Tibial nerve (tissue), 4 donors: ENCODE results near the gene APOBEC2. TPM values are rescaled to one million over a fixed set of nuclear protein-coding genes. Genes with fewer than 3 reads are reported as not detected.

Experiments
- DNase-seq, 2 donors: peaks; one replicate each; pipeline ENCODE4 v3.0.0-alpha.2; 2019; ENCODE audit warnings: low spot score in 2 of 2
- H3K27ac ChIP-seq, 4 donors: fragments of 200-600 bp; sonication (generic) in 3 of 4; one replicate each; pipeline ENCODE4 v1.5.1; 2017 to 2019; ENCODE audit warnings: mild to moderate bottlenecking in 1 of 4
- H3K27me3 ChIP-seq, 2 donors: fragments of 200-600 bp; sonication (generic) in 1 of 2; one replicate each; pipeline versions ENCODE4 v1.5.1 to v1.6.0; 2017 to 2019
- H3K36me3 ChIP-seq, 3 donors: fragments of 200-600 bp; sonication (generic); one replicate each; pipeline ENCODE4 v1.5.1; 2018 to 2019
- H3K4me1 ChIP-seq, 4 donors: fragments of 200-600 bp; sonication (generic) in 3 of 4; one replicate each; pipeline ENCODE4 v1.5.1; 2017 to 2019
- H3K4me3 ChIP-seq, 4 donors: fragments of 200-600 bp; sonication (generic) in 3 of 4; one replicate each; pipeline ENCODE4 v1.5.1; 2017 to 2019; ENCODE audit warnings: mild to moderate bottlenecking in 1 of 4, moderate library complexity in 1 of 4
- H3K9me3 ChIP-seq, 4 donors: fragments of 200-600 bp; sonication (generic) in 3 of 4; one replicate each; pipeline ENCODE4 v1.5.1; 2017 to 2019
- CTCF ChIP-seq, 5 experiments: fragments of 200-600 bp in 3 of 5; fragments of 450-650 bp in 2 of 5; sonication (generic) in 3 of 5; IDR thresholded peaks; one replicate each; pipeline ENCODE4 v1.5.1; 2016 to 2019; ENCODE audit warnings: antibody characterized with exemption in 5 of 5, mild to moderate bottlenecking in 3 of 5, moderate library complexity in 2 of 5
- EP300 ChIP-seq, 2 donors: sonication (generic); formaldehyde crosslinking; IDR thresholded peaks; one replicate each; pipeline ENCODE4 v1.6.1; 2017; ENCODE audit warnings: antibody characterized with exemption in 2 of 2, mild to moderate bottlenecking in 1 of 2
- POLR2A ChIP-seq, 2 donors: fragments of 450-650 bp; IDR thresholded peaks; one replicate each; pipeline ENCODE4 v1.6.1; 2017; ENCODE audit warnings: antibody characterized with exemption in 2 of 2, mild to moderate bottlenecking in 2 of 2, moderate library complexity in 2 of 2
- WGBS, 2 donors: methylation state at CpG; one replicate each; pipeline ENCODE4 v1.1.5; 2018; 5-methylcytosine and 5-hydroxymethylcytosine counted together
- total RNA-seq, 4 donors: library from RNA; depleted of rRNA; stranded (reverse); fragments of >200 nt; gene quantifications; one replicate each; pipeline ENCODE4 v1.1.0, GENCODE V29; 2016

APOBEC2 gene
- total RNA-seq, 4 donors from 2014 or later = not detected

GRCh38 chr6:41023114-41023513 lies 29.9 kb upstream of the APOBEC2 start:
- Histone ChIP-seq H3K27ac (no peak overlapping the region), H3K9me3 (peaks cover 0 to 3% (median 0%) of the 10 kb centered on the region in 4 donors), H3K4me1 (peaks cover 0 to 11% (median 8%) of the 10 kb centered on the region in 4 donors), H3K4me3 (no peak overlapping the region), H3K36me3 (no peaks in the 10 kb centered on the region), H3K27me3 (no peaks in the 10 kb centered on the region)
- DNase-seq = no peak
- TF ChIP-seq EP300 (IDR thresholded peaks at IDR 0.05) (no peak), POLR2A (IDR thresholded peaks at IDR 0.05) (no peak), CTCF (IDR thresholded peaks at IDR 0.05) (no peak)
- 95% methylated on average over 3 of the region's 3 CpGs for WGBS, 2 donors

- no peak for TF ChIP-seq EP300 (IDR thresholded peaks at IDR 0.05)
- TF ChIP-seq POLR2A (IDR thresholded peaks at IDR 0.05) = no peak
- Histone ChIP-seq H3K27ac (no peak overlapping the region), H3K9me3 (no peaks in the 10 kb centered on the region), H3K4me3 (no peak overlapping the region), H3K27me3 (no peaks in the 10 kb centered on the region), H3K36me3 (no peaks in the 10 kb centered on the region), H3K4me1 (peaks cover 0 to 21% (median 14%) of the 10 kb centered on the region in 4 donors)
- DNase-seq = no peak
- WGBS, 2 donors = 71 to 79% methylated on average over 3 of the region's 3 CpGs
Observed at GRCh38 chr6:41025966-41026530, 27.0 kb upstream of the APOBEC2 start.

GRCh38 chr6:41027241-41027640 lies 25.8 kb upstream of the APOBEC2 start:
- no peak for DNase-seq
- H3K4me3 ChIP-seq = peak overlapping the region in 3 of 4 donors; percentile 15 to 62 (median 51)
- no peaks in the 10 kb centered on the region for H3K9me3 ChIP-seq
- H3K4me1 ChIP-seq = peaks cover 0 to 21% (median 14%) of the 10 kb centered on the region in 4 donors
- peak overlapping the region in 3 of 4 donors; percentile 45 to 85 (median 57) for H3K27ac ChIP-seq
- 35 to 47% methylated on average over 4 of the region's 4 CpGs for WGBS, 2 donors
- no peaks in the 10 kb centered on the region for H3K36me3 ChIP-seq
- no peak for TF ChIP-seq POLR2A (IDR thresholded peaks at IDR 0.05)
- no peak for TF ChIP-seq CTCF (IDR thresholded peaks at IDR 0.05)
- no peak for TF ChIP-seq EP300 (IDR thresholded peaks at IDR 0.05)
- no peaks in the 10 kb centered on the region for H3K27me3 ChIP-seq

GRCh38 chr6:41027799-41028560 lies 25.0 kb upstream of the APOBEC2 start:
- Histone ChIP-seq H3K27ac (peak overlapping the region in 3 of 4 donors; percentile 45 to 85 (median 57)), H3K4me1 (peaks cover 0 to 21% (median 14%) of the 10 kb centered on the region in 4 donors), H3K9me3 (no peaks in the 10 kb centered on the region), H3K27me3 (no peaks in the 10 kb centered on the region), H3K4me3 (peak overlapping the region; percentile 15 to 62 (median 40)), H3K36me3 (peaks cover 0 to 4% (median 0%) of the 10 kb centered on the region in 3 donors)
- TF ChIP-seq CTCF (IDR thresholded peaks at IDR 0.05) (peak; percentile 96 to 99 (median 97)), EP300 (IDR thresholded peaks at IDR 0.05) (peak in 1 of 2 donors; percentile 33), POLR2A (IDR thresholded peaks at IDR 0.05) (no peak)
- DNase-seq = peak; percentile 82 to 86
- 0 to 3% methylated on average over 25 to 28 of the region's 45 CpGs for WGBS, 2 donors

- Histone ChIP-seq H3K27me3 (no peaks in the 10 kb centered on the region), H3K36me3 (peaks cover 0 to 6% (median 0%) of the 10 kb centered on the region in 3 donors), H3K27ac (peak overlapping the region in 2 of 4 donors; percentile 57 to 85), H3K4me3 (peak overlapping the region; percentile 15 to 62 (median 40)), H3K4me1 (peaks cover 0 to 21% (median 14%) of the 10 kb centered on the region in 4 donors), H3K9me3 (no peaks in the 10 kb centered on the region)
- no peak for DNase-seq
- TF ChIP-seq EP300 (IDR thresholded peaks at IDR 0.05) (no peak), POLR2A (IDR thresholded peaks at IDR 0.05) (no peak), CTCF (IDR thresholded peaks at IDR 0.05) (no peak)
- WGBS, 2 donors = 53 to 59% methylated on average over 9 to 13 of the region's 13 CpGs
Observed at GRCh38 chr6:41028561-41029412, 24.2 kb upstream of the APOBEC2 start.
